Mucosa of gallbladder (tissue), 1 donor: ENCODE measurements around the gene CGRRF1. TPM values are rescaled to one million over a fixed set of nuclear protein-coding genes. Genes with fewer than 3 reads are reported as not detected.

ENCODE experiments used
- DNase-seq: peaks from one replicate; pipeline ENCODE4 v3.0.0-alpha.2; 2020; ENCODE audit warnings: low spot score
- total RNA-seq: library from RNA; stranded (reverse); gene quantifications from one replicate; pipeline ENCODE4 v1.2.1, GENCODE V29; 2021
- donor health status: DM: no; HTN: no; CAD: no.

The CGRRF1 gene, protein sequence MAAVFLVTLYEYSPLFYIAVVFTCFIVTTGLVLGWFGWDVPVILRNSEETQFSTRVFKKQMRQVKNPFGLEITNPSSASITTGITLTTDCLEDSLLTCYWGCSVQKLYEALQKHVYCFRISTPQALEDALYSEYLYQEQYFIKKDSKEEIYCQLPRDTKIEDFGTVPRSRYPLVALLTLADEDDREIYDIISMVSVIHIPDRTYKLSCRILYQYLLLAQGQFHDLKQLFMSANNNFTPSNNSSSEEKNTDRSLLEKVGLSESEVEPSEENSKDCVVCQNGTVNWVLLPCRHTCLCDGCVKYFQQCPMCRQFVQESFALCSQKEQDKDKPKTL
- total RNA-seq, result 17.6 TPM

DNA sequence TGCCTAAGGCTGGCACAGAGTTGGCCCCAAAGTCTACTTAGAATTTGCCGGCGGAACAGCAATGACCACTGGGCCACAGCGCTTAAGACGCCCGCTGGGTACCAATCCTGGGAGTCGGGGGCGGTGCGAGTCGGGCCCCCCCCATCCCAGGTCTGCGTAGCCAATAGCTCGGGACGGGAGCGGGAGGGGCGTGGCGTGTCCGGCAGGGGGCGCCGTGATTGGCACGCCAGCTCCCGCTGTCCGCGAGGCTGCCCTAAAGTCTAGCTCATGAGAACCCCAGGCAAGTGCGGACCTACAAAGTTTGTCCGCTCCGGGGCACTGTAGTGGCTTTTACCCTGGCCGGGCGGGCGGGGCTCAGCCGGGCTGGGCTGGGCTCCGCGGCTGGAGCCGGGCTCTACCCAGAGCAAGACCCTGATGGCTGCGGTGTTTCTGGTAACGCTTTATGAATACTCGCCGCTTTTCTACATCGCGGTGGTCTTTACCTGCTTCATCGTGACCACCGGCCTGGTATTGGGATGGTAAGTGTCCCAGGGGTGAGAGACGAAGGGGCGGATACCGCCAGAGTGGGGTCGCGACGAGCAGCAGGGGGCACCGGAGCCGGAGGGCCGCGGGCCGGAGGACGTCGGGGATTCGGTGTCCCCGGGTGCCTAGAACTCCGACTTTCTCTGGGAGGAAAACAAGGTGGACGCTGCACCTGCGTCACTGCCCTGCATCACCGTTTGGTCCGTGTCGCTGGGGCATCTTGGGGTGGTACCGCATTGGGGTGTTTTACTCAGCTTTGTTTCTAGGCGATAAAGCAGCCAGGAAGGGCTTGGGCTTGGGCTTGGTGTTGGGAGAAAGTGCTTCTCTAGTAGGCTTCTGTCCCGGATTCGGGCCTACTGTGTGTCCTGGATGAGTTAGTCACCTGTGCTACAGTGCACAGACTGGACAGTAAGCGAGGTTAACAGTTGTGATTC lies at the start of gene CGRRF1:
CGRRF1 (plus strand) TSS at position 361 of the 956 bp plus-strand sequence; CDS start at position 415, 54 bp downstream.
- peak; percentile 98 for DNase-seq

DNA sequence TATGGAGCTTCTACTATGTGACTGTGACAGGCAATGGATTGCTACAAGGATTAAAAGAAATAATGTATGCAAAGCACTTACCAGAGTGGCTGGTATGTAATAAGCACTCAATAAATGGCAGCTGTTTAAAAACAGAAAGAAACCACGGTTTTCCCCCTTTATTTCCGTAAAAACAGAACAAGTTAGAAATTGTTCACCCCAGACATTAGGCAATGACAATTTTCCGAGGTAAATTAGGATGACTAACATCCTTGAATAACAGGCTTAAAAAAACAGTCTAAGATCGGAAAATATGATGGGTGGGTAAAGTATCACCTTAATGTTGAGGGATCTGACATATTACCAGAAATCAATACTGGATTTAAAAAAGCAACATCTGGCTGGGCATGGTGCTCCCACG lies 47.7 kb upstream of the CGRRF1 start:
- no peak for DNase-seq

DNA sequence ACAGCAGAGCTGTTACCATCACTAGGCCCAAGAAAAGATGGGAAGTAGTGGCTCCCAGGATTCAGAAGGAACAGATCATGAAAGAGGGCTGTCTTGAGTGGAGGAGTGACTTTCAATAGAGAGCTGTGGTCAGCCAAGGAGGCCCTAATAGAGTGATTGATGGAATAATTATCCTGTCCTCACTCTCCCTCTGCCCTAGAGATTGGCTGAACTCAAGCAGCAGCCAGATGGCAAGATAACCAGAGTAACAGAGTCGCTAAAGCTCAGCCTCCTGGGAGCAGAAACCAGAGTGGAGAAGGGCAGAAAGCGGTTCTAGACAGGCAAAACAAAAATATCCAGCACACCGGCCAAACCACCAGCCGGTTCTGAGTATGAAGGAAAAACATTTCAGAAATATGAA lies 44.1 kb upstream of the CGRRF1 start:
- DNase-seq, result no peak

DNA sequence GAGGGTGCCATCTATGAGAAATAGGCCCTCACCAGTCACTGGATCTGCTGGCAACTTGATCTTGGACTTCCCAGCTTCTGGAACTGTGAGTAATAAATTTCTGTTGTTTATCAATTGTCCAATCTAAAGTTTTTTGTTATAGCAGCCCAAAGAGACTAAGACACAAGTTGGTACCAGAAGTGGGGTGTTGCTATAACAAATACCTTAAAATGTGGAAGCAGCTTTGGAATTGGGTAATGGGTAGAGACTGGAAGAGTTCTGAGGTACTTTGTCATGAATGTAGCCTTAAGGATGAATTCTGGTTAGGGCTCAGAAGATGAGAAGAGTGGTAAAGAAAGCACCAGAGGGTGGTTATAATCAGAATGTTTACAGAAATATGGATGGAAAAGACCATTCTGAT lies 42.4 kb upstream of the CGRRF1 start:
- DNase-seq, result no peak

DNA sequence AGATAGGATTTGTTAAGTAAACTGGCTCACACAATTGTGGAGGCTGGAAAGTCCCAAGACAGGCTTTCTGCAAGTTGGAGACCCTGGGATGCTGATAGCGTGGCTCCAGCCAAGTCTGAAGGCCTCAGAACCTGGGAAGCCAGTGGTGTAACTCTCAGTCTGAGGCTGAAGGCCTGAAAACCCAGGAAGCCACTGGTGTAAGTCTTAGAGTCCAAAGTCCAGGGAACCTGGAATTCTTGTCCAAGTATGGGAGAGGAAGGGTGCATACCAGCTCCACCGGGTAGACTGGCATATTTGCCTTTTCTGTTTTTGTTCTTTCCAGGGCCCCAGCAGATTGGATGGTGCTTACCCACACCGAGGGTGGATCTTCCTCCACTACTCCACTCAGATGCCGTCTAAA lies 39.0 kb upstream of the CGRRF1 start:
- peak; percentile 55 for DNase-seq

DNA sequence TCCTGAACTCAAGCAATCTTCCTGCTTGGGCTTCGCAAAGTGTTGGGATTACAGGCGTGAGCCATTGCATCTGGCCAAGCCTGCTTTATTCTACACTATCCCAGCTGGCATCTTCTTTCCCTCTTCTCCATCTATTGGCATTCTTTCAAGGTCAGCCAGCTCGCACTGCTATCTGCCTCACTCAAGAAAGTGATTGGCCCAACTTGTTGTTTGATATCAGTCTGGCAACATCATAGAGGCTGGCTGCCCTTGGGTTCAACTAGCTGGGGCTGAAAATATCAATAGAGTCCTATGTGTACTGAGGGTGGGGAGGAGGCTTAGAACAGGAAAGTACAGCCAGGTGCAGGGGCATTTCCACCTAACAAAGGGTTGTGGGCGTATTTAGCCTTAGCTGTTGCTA lies 38.1 kb upstream of the CGRRF1 start:
- DNase-seq, result no peak

DNA sequence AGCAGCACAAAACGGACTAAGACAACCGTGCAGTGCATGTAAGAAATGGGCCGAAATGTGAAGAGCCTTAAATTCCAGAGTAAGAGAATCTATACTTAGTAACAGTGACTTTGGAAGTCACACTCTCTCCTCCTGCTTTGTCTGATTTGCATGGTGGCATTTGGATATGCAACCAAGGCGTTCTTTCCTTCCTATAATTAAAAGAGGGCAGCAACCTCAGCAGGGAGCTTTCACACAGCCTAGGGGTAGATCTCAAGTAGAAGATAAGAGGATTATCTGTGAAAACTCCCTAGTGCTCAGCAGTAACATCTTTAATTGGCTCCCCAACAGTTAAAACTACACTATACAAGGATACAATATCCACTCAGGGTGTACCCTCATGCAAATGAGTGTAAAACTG lies 37.4 kb upstream of the CGRRF1 start:
- DNase-seq, result no peak

DNA sequence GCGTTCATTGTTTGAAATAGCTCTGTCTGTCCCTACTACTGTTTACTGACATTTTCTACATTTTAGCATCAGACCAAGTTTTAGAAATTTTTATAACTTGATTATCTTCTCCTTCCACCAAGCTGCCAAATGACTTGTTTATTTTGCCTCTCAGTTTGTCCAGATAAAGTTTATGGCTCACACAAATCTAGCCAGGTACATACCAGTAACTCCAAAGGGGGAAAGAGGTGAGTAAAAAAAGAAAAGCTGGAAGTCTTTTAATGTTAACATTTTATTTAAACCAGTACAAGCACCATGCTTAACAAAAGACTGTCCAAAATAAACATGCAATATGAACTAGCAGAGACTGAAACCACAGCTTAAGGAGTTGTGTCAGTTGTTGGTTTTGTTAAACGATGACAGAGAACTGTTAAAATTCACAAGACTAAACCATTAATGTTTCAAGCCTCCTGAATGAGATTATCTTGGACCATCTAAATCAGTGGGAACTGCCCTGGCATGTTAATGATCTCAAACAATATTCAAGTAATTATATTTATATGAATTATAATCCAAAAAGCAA lies 35.4 kb upstream of the CGRRF1 start:
- DNase-seq, result no peak

DNA sequence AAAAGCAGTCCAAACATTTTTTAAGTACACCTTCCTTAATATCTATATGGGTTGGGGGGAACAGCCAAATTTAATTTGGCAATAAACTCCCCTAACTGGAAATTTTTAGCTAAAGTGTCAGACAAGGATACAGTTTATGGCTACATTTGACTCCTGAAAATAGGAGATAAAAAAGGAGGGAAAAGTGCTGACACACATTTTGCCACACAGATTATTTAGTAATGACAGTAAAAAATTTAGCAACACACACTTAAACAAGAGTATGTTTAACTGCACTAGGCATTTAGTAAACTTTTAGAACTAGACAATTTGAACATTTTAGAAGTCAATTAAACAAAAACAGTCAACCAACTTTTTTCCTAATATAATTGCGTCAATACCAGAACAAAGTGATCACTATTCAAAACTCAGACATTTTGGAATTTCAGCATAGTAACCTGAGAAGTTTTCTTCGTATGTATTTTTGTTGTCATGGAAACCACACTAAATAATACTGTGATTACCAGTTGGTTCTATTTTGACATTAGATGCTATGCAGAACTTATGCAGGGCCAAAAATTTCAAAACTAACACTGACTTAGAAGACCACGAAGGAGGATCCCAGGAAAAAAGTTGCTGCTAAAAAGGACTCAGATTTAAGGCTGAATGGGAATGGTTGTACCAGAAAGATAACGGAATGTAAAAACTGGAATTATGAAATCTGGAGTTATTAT lies 34.4 kb upstream of the CGRRF1 start:
- DNase-seq, result no peak

DNA sequence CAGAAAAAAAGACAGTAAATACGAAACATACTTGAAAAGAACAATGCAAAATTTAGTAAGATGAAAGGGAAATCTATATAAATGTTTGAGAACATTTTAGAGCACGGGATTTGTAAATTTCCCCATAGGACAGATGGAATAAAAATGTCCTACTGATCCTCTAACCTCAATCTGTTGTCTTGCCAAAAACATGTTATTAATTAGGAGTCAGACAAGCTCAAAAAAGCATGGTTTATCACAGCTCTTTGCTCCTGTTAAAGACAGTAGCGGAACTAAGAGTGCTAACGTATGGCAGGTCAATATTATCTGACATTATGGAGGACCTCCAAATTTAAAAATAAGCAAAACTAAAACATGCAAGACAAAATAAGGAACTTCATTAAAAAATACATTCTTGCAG lies 33.8 kb upstream of the CGRRF1 start:
- no peak for DNase-seq

DNA sequence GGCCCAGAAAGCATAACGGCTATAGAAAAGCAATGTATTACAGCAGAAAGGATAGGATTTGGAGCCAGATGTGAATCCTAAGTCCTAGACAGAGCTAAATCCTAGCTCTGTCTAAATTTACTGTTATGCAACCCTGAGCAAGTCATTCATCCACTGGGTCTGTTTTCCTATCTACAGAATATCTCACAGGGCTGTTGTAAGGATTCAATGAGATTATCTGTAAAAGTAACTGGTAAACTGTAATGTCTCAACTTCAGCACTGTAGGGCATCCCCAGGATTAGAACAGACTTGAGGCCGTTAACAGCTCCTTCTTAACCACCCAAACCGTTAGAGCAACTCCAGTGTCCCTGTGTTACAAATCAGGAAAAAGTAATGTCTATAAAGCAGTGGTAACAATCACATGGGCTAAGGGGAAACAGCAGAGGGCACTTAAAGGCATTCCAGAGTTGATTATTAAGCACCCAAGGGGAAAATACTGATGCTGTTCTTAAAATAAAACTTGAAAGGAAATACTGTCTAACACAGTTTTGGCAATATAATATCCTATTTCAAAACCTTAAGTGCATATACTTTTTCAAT lies 31.0 kb upstream of the CGRRF1 start:
- no peak for DNase-seq

DNA sequence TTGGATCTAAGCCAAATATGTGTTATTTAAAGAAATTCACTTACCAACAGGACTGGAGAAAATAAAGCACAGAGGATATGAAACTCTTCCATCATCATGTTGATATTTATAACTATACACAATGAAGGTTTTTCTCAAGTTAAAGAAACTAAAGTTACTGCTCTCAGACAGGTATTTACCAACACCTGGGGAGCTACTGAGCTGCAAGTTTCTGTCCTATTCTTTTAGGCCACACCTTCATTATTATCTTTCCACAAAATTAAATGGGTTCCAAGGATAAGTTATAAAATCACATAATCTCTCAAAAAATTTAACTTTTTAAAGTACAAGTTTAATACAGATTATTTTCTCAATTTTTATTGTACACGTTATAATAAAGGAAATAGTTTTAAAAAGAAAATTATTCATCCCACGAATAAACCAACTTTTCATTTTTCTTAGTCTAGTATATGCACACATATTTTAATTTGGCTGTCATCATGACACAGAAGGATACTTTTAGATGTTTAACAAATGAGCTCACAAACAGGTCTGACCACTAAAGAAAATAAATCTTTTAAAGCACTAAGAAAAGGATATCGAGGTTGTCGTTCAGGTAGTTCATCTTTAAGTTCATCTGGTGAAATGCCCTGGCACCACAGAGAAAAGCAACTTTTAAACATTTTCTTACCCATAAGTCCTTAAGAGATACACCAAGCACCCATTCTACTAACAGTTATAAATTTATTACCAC lies 28.7 kb upstream of the CGRRF1 start:
- no peak for DNase-seq

DNA sequence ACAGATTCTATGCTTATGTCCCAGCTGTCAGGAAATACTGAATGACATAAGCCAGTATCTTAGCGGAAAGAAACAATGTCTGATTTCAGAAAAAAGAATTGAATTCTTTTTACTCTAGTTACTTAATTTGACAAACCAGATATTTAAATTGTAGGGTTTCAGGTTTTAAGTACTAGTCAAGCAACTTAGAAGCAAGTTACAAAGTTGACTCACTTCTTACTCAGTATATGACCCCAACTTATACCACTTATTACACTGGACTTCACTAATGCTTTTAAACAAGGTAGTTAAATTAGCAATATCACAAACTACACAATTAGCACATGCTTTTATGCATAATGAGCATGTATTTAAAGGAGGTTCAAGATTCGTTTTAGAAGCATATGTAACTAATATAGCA lies 28.0 kb upstream of the CGRRF1 start:
- DNase-seq, result no peak

DNA sequence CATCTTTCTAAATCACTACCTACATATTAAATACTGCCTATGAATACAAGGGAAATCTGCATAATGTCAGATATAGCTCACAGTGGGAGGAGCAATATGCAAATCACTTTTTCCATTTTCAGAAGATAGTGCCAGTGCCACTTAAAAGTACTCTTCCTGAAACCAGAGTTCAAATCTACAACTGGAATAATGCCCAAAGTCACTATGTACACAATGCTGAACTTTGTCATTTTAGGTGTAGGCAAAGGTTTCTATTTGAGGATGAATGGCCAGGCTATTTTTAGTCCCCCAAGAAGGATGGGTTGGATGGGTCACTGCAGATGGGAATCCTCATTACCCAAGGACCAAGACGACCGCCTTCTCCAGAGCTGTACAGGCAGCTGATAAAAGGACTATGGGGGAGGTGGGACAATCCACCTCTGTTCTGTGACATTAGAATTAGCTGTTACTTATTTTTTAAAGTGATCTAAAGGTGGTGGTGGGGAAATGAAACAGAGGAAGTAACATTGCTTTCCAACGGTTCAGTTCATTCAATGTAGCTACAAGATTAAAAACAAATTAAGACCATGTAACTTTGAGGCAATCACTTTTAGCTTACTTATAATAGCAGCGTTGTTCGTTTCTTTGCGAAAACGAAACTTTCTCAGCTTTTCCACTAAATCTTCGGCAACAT lies 26.5 kb upstream of the CGRRF1 start:
- no peak for DNase-seq

DNA sequence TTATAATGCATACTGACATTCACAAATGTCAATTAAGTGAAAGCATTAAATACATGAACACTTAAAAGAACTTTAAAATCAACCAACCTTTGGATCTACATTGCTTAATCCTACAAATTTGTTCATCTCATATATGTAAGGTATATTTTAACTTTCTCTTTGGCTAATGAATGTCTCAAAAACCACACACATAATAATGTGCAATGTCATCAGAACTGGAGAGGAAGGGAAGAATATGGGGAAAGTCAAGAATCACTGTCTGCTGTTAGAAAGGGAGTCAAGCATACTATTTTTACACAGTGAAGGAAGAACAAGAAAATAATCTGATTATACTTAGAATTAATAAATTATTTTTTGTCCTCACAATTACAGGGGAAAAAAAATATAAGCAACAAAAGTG lies 25.9 kb upstream of the CGRRF1 start:
- no peak for DNase-seq

DNA sequence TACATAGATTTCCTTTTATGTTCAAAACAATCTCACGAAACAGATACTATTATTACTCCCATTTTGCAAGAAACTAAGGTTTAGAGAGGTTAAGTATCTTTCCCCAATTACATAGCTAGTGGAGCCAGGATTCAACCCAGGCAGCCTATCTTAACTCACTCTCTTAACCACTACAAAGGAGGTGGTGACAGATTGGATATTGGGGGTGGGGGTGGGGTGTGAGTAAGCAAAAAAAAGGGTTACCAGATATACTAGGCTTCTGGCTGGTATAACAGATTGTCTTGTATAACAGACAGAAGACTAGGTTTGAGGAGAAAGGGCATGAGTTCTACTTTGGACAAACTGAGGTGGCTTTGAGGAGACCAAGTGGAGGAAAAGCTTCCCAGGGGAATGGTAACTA lies 23.0 kb upstream of the CGRRF1 start:
- DNase-seq, result no peak

DNA sequence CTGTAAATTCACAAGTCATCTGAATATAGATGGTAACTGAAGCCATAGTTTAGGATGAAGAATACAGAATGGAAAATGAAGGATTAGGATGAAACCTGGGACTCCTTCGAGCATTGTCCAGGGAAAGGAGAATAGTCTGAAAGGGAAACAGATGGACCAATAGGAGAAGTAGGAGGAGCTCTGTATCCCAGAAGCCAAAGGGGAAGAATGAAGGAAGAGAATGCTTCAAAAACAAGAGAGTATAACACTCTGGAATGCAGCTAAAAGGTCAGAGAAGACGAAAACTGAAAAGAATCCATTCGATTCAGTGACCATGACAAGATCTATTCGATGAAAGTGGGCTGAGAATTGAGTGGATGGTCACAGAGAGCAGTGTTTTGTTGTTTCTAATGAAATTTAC lies 21.9 kb upstream of the CGRRF1 start:
- no peak for DNase-seq

DNA sequence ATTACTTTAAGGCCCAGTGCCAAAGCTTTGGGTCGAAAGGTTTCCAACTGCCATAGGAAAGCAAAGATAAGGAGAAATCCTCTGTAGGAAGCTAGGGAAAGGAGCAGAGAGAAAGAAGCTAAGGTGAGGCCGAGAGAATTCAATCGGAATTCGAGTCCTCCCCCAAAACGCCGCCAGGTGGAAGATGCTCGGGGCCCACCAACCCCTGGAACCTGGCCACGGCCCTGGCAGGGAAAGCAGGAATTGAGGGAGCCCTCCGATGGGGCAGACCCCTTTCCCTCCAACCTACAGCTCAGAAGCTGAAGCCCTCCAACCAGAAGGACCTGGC lies 21.4 kb upstream of the CGRRF1 start:
- DNase-seq, result no peak

DNA sequence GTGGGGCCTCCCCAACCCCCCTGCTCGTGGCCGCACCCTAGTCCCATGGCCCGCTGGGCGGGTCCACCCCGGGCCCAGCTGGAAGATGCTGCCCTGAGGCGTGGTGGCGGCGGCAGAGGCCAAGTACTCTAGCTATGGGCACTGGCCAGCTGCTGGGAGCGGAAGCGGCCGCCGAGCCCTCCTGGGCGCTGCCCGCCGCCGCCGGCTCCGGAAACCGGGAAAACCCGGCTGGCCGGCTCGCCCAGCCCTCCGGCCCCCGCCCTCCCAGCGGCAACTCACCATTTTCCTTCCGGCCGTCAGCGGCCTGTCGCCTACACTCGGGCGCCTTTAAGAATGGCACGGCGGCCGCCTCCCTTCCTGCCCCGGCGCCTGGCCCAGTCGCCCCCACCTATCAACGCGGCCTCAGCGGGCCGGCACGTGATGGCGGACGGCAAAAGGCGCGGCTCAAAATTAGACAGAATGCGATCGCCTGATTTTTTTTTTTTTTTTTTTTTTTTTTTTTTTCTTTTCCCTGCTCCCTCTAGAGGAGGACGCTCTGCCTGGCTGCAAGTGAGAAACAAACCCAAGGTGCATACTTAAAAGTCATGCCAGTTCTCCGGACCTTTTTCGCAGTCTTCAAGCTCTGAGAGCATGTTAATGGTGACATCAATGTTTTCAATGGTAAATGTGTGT lies 20.9 kb upstream of the CGRRF1 start, which contains the start of gene GMFB:
GMFB (minus strand) TSS at position 335 of the 672 bp plus-strand sequence; CDS start at position 282, 53 bp downstream.
- DNase-seq, result peak; percentile 94

DNA sequence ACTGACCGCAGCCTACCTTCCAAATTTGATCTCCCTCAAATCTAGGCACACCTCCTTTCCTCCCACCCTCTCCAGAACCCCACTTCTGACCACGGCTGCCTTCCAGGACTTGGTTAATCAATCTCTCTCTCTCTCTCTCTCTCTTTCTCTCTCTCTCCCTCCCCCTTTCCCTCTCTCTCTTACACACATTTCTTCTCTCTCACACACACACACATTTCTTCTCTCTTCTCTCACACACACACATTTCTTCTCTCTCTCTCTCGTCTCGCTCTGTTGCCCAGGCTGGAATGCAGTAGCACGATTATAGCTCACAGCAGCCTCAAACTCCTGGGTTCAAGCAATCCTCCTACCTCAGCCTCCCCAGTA lies 20.4 kb upstream of the CGRRF1 start:
- DNase-seq, result no peak
